Aorta (tissue), 5 donors: ENCODE measurements around the gene HEXIM2. TPM values are rescaled to one million over a fixed set of nuclear protein-coding genes. Genes with fewer than 3 reads are reported as not detected.

Experiments used
- ATAC-seq: fragments of 200-7000 bp; cut with Tn5 transposase; one replicate; pipeline ENCODE4 v1.9.1; 2022; ENCODE audit warnings: moderate library complexity; ENCODE audit not compliant: low FRiP score
- DNase-seq, 2 donors: peaks; one replicate each; pipeline ENCODE4 v3.0.0-alpha.2; 2020
- H3K27ac ChIP-seq, 2 donors: one replicate each; pipeline ENCODE4 v1.5.1; 2013; ENCODE audit warnings: low read length in 2 of 2, mild to moderate bottlenecking in 2 of 2, moderate library complexity in 2 of 2, control low read depth in 1 of 2, inconsistent platforms in 1 of 2, low read depth in 1 of 2
- H3K27me3 ChIP-seq, 2 donors: one replicate each; pipeline ENCODE4 v1.6.1; 2013; ENCODE audit warnings: control low read depth in 1 of 2, low read length in 1 of 2, mild to moderate bottlenecking in 1 of 2, moderate library complexity in 1 of 2; ENCODE audit not compliant: insufficient read depth in 2 of 2, control insufficient read depth in 1 of 2
- H3K36me3 ChIP-seq, 2 donors: one replicate each; pipeline ENCODE4 v1.6.1; 2013; ENCODE audit warnings: control low read depth in 1 of 2, low read length in 1 of 2, mild to moderate bottlenecking in 1 of 2; ENCODE audit not compliant: insufficient read depth in 2 of 2, control insufficient read depth in 1 of 2
- H3K4me1 ChIP-seq, 2 donors: one replicate each; pipeline ENCODE4 v1.6.1; 2013; ENCODE audit warnings: low read length in 2 of 2, control low read depth in 1 of 2, mild to moderate bottlenecking in 1 of 2, moderate library complexity in 1 of 2; ENCODE audit not compliant: insufficient read depth in 2 of 2, control insufficient read depth in 1 of 2
- H3K4me3 ChIP-seq, 2 donors: one replicate each; pipeline ENCODE4 v1.5.1; 2013; ENCODE audit warnings: low read length in 2 of 2, control low read depth in 1 of 2, mild to moderate bottlenecking in 1 of 2
- H3K9me3 ChIP-seq: one replicate; pipeline ENCODE4 v1.6.1; 2013; ENCODE audit warnings: mild to moderate bottlenecking, low read length; ENCODE audit not compliant: control insufficient read depth
- WGBS, 2 donors: extraction: QIAGEN DNeasy Blood & Tissue Kit; methylation state at CpG; one replicate each; pipeline ENCODE4 v1.1.7; 2013; 5-methylcytosine and 5-hydroxymethylcytosine counted together
- intact Hi-C, 2 donors: fragments of 100-400 bp; cut with DNase I; formaldehyde crosslinking; loops; one replicate each; pipeline versions ENCODE4 v1.14.2 to v1.15.0; 2022
- polyA plus RNA-seq, 2 donors: library from polyadenylated mRNA; stranded (reverse); fragments of 200-250 nt; gene quantifications; one replicate each; pipeline ENCODE4 v1.2.3, GENCODE V29; 2013
- total RNA-seq, 2 donors: library from RNA; stranded (reverse); fragmentation: NEBNext Ultra II Directional; extraction: Animal tissue kit (Norgen Biotek cat#: 25700); gene quantifications; one replicate each; pipeline ENCODE4 v1.2.1, GENCODE V29; 2021
- donor health status: healthy with polysubstance abuse.
- donor health status: Bipolar disorder and iron deficiency.
- donor health status: DM: no; HTN: no; CAD: no.
- donor health status: DM: no; HTN: no; CAD: no.
- donor health status: DM: yes; HTN: yes; CAD: no.

The HEXIM2 gene
- total and polyA plus RNA-seq, 4 donors = 2.7 to 10.0 (median 5.2) TPM

GRCh38 chr17:45149669-45150664, 11.7 kb upstream of the HEXIM2 start:
- intact Hi-C loops = loop anchor here in 1 of 2 donors (2.0 to 10.0 kb wide), 3 partner anchors 23 to 165 kb away; partner anchors contain the start of gene MAP3K14
- H3K27me3 ChIP-seq = peaks cover 0 to 2% of the 10 kb centered on the region in 2 donors
- H3K4me3 ChIP-seq = peak overlapping the region; percentile 60 to 64
- peaks cover 0 to 2% of the 10 kb centered on the region in 2 donors for H3K4me1 ChIP-seq
- 0% methylated on average over 56 of the region's 56 CpGs for WGBS, 2 donors
- ATAC-seq (peak; percentile 23), DNase-seq (peak; percentile 84 to 89)
- no peaks in the 10 kb centered on the region for H3K36me3 ChIP-seq
- H3K27ac ChIP-seq = peak overlapping the region; percentile 71 to 94
- no peaks in the 10 kb centered on the region for H3K9me3 ChIP-seq

- DNase-seq (peak; percentile 1 to 4), ATAC-seq (no peak)
- H3K27ac ChIP-seq = no peak overlapping the region
- no peaks in the 10 kb centered on the region for H3K36me3 ChIP-seq
- intact Hi-C loops = no loop called here
- H3K4me1 ChIP-seq = peaks cover 0 to 2% of the 10 kb centered on the region in 2 donors
- H3K27me3 ChIP-seq = peaks cover 0 to 2% of the 10 kb centered on the region in 2 donors
- H3K4me3 ChIP-seq = peak overlapping the region; percentile 41 to 48
- no peaks in the 10 kb centered on the region for H3K9me3 ChIP-seq
- WGBS, 2 donors = 10 to 12% methylated on average over 8 of the region's 8 CpGs
Measured at GRCh38 chr17:45150911-45151809, 10.5 kb upstream of the HEXIM2 start.

- Histone ChIP-seq H3K4me1 (peaks cover 0 to 2% of the 10 kb centered on the region in 2 donors), H3K27me3 (no peaks in the 10 kb centered on the region), H3K36me3 (no peaks in the 10 kb centered on the region), H3K4me3 (no peak overlapping the region), H3K27ac (no peak overlapping the region), H3K9me3 (no peaks in the 10 kb centered on the region)
- intact Hi-C loops = no loop called here
- 91 to 92% methylated on average over 4 of the region's 4 CpGs for WGBS, 2 donors
- ATAC-seq (no peak), DNase-seq (peak in 1 of 2 donors; percentile 9)
Measured at GRCh38 chr17:45155029-45155428, 6.6 kb upstream of the HEXIM2 start.

- Histone ChIP-seq H3K4me1 (peaks cover 0 to 2% of the 10 kb centered on the region in 2 donors), H3K9me3 (no peaks in the 10 kb centered on the region), H3K27me3 (no peaks in the 10 kb centered on the region), H3K4me3 (no peak overlapping the region), H3K27ac (no peak overlapping the region), H3K36me3 (no peaks in the 10 kb centered on the region)
- ATAC-seq (no peak), DNase-seq (no peak)
- intact Hi-C loops = no loop called here
- WGBS, 2 donors = 94 to 97% methylated on average over 2 of the region's 2 CpGs
Measured at GRCh38 chr17:45155483-45155882, 6.2 kb upstream of the HEXIM2 start.

- intact Hi-C loops = no loop called here
- Histone ChIP-seq H3K9me3 (no peaks in the 10 kb centered on the region), H3K36me3 (no peaks in the 10 kb centered on the region), H3K27me3 (no peaks in the 10 kb centered on the region), H3K27ac (no peak overlapping the region), H3K4me1 (peaks cover 0 to 2% of the 10 kb centered on the region in 2 donors), H3K4me3 (no peak overlapping the region)
- WGBS, 2 donors = 89 to 90% methylated on average over 3 of the region's 3 CpGs
- DNase-seq (no peak), ATAC-seq (no peak)
Measured at GRCh38 chr17:45156242-45156641, 5.4 kb upstream of the HEXIM2 start.

GRCh38 chr17:45160447-45161287, 1.0 kb upstream of the HEXIM2 start:
- H3K4me3 ChIP-seq = peak overlapping the region; percentile 69 to 76
- H3K27me3 ChIP-seq = no peaks in the 10 kb centered on the region
- 0% methylated on average over 48 of the region's 48 CpGs for WGBS, 2 donors
- intact Hi-C loops = loop anchor here in 1 of 2 donors (1.0 kb wide), 2 partner anchors 11 to 12 kb away; partner anchors contain the start of gene HEXIM1
- no peaks in the 10 kb centered on the region for H3K4me1 ChIP-seq
- peak; percentile 85 for ATAC-seq
- no peaks in the 10 kb centered on the region for H3K9me3 ChIP-seq
- DNase-seq = peak; percentile 80 to 89
- H3K27ac ChIP-seq = peak overlapping the region; percentile 78 to 95
- H3K36me3 ChIP-seq = no peaks in the 10 kb centered on the region

- Histone ChIP-seq H3K27ac (peak overlapping the region in 1 of 2 donors; percentile 37), H3K4me1 (no peaks in the 10 kb centered on the region), H3K9me3 (no peaks in the 10 kb centered on the region), H3K27me3 (no peaks in the 10 kb centered on the region), H3K4me3 (no peak overlapping the region), H3K36me3 (no peaks in the 10 kb centered on the region)
- intact Hi-C loops = no loop called here
- WGBS, 2 donors = 52 to 53% methylated on average over 9 of the region's 9 CpGs
- DNase-seq = peak in 1 of 2 donors; percentile 61
- no peak for ATAC-seq
Measured at GRCh38 chr17:45162025-45162687, 481 bp downstream of the HEXIM2 start.
